ENCODE measurements around the gene SLMAP.

Gene SLMAP

DNA sequence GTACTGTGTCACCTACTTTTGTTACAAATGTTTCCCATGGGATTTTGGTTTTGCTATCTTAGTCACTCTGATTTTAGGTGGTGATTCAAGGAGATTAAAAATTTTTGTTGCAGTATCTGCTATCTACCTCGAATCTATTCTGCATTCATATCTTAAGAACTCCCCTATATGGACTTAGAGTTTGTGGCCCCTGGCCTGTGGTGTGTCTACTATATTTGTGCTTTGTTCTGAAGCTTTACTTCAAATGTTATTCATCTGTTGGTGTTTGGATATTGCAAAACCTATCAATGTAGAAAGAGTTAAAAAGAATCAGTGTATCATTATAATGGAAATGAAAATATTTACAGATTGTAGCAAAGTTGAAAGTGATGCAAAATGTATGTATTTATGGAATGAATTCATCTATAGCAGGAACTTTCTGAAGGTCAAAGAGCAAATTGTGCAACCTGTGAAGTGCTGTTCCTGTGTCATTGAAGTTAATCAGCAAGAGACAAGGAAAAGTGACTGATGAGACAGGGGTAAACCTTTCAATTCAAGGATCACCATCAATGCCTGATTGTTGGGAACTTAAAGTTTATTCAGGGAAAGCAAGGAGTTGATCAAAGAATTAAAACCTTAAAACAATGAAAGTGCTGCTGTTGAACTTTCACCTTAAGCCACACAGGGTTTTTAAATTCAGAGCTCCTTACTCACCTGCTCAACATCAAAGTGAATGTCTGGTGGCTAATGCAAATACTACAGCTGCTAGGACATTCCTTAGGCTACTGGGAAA, 71.0 kb downstream of the SLMAP start:
- TF ChIP-seq, protein P1, sequence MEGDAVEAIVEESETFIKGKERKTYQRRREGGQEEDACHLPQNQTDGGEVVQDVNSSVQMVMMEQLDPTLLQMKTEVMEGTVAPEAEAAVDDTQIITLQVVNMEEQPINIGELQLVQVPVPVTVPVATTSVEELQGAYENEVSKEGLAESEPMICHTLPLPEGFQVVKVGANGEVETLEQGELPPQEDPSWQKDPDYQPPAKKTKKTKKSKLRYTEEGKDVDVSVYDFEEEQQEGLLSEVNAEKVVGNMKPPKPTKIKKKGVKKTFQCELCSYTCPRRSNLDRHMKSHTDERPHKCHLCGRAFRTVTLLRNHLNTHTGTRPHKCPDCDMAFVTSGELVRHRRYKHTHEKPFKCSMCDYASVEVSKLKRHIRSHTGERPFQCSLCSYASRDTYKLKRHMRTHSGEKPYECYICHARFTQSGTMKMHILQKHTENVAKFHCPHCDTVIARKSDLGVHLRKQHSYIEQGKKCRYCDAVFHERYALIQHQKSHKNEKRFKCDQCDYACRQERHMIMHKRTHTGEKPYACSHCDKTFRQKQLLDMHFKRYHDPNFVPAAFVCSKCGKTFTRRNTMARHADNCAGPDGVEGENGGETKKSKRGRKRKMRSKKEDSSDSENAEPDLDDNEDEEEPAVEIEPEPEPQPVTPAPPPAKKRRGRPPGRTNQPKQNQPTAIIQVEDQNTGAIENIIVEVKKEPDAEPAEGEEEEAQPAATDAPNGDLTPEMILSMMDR (IDR thresholded peaks at IDR 0.05; ENCODE audit: control insufficient read depth, insufficient read depth, low read depth, low read length, missing control alignments), result no peak
- H3K4me3 ChIP-seq (ENCODE audit: control insufficient read depth, low read depth, low read length), result no peak overlapping the region
- no peak for DNase-seq (ENCODE audit: low read depth)

DNA sequence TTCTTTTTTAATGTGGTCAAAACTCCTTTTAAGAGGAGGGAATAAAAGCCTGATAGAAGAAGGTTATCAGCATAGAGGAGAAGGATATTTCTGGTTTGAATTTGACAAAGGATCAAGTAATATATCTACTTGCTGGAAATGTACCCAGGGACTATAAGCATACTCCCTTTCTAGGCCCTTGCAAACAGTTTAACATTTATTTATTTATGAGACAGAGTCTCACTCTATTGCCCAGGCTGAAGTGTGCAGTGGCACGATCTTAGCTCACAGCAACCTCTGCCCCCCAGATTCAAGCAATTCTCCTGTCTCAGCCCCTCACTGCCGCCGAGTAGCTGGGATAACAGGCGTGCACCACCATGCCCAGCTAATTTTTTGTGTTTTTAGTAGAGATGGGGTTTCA, 71.6 kb downstream of the SLMAP start:
- DNase-seq (ENCODE audit: low read depth), result no peak
- TF ChIP-seq, protein P1 (IDR thresholded peaks at IDR 0.05; ENCODE audit: control insufficient read depth, insufficient read depth, low read depth, low read length, missing control alignments), result no peak
- no peak overlapping the region for H3K4me3 ChIP-seq (ENCODE audit: control insufficient read depth, low read depth, low read length)

DNA sequence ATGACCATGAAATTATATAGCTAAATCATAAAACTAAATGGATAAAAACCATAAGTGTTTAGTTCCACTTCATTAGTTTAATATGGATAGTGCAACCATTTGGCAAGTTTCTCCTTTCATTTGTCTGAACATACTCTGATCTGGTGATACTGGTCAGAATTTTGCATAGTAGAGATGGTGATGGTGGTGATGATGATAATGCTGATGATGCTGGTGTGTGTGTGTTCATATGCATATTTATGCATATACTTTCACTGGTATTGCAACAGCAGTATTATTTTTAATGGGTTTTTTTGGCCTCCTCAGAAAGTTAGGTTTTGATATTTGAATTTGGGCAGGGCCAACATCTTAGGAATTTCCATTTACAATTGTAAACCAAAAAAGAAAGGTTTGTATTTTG, 76.4 kb downstream of the SLMAP start:
- no peak overlapping the region for H3K4me3 ChIP-seq (ENCODE audit: control insufficient read depth, low read depth, low read length)
- DNase-seq (ENCODE audit: low read depth), result no peak

DNA sequence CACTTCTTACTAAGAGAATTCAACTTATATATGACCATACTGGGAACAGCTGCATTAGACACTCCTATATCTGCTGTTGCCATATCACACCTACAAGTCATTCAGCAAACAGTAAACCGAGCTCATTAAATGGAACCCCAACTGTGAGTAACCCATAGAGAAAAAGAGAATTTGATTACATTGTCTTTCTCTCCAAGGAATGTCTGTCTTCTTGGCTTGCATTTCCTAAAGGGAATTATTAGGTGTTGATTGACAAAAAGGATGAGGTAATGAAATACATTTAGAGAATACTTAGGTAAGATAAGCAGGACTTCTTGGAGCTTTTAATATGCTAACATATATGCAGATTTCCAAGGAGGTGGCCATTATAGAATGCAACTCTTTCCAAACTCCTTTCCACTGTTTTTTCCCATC, 76.8 kb downstream of the SLMAP start:
- DNase-seq (ENCODE audit: low read depth), result no peak
- TF ChIP-seq, protein P1 (IDR thresholded peaks at IDR 0.05; ENCODE audit: control insufficient read depth, insufficient read depth, low read depth, low read length, missing control alignments), result no peak
- H3K4me3 ChIP-seq (ENCODE audit: control insufficient read depth, low read depth, low read length), result no peak overlapping the region

More for the DNA sequence above, 76.4 kb downstream of the SLMAP start:
- TF ChIP-seq, protein P1 (IDR thresholded peaks at IDR 0.05; ENCODE audit: control insufficient read depth, insufficient read depth, low read depth, low read length, missing control alignments), result no peak

DNA sequence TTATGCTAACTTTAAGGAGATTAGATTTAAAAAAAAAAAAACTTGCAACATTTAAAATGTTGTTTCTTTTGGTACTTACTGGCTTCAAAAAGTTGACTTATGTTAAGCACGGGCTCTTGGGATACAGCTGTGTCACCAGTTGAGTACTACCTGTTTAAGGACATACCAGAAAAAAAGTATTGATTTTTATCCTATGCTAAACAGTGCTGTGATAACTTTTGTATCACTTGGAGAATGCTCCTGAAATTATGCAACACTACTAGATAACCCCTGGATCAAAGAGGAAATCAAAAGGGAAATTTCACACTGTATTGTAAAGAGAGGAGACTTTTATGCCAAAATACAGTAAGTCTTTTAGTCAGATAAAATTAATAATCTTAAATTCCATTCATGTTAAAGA, 77.7 kb downstream of the SLMAP start:
- no peak overlapping the region for H3K4me3 ChIP-seq (ENCODE audit: control insufficient read depth, low read depth, low read length)
- no peak for DNase-seq (ENCODE audit: low read depth)
- TF ChIP-seq, protein P1 (IDR thresholded peaks at IDR 0.05; ENCODE audit: control insufficient read depth, insufficient read depth, low read depth, low read length, missing control alignments), result no peak

DNA sequence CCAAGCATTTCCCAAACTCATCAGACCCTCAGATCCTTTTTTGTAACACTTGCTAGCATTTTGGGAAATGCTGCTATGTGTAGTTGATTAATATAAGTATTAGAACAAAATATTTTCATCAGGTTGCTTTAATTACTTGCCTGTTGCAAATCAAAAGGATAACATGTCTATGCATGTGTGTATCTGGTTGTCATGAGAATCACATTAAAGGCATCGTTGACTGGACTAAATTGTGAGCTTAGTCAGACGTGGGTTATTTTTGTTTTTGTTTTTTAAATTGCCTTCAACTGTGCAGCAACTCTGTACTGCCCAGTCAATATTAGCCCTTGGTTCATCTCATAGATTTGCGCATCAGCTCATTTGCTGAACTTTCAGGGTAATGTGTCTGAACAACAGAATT, 81.6 kb downstream of the SLMAP start:
- TF ChIP-seq, protein P1 (IDR thresholded peaks at IDR 0.05; ENCODE audit: control insufficient read depth, insufficient read depth, low read depth, low read length, missing control alignments), result no peak
- DNase-seq (ENCODE audit: low read depth), result no peak
- H3K4me3 ChIP-seq (ENCODE audit: control insufficient read depth, low read depth, low read length), result no peak overlapping the region

All from AG09309 (cell line).